Panc1 (cell line): ENCODE measurements around the gene THTPA. TPM values are rescaled to one million over a fixed set of nuclear protein-coding genes. Genes with fewer than 3 reads are reported as not detected.

Experiments
- ATAC-seq: fragments of 200-7000 bp; cut with Tn5 transposase; 2 replicates; pipeline ENCODE4 v1.9.1; 2020; ENCODE audit warnings: mild to moderate bottlenecking, moderate library complexity
- BruUV-seq: library from RNA; stranded (reverse); fragments of 400-500 nt; replicated peaks from 2 replicates; lab custom pipeline; 2021; lab: Mats Ljungman, UMichigan
- CTCF ChIA-PET: fragments of 300-600 bp; sonication (Branson Sonifier 250); formaldehyde crosslinking; loops from one replicate; lab custom pipeline; 2022; ENCODE audit warnings: antibody characterized with exemption; lab: Charles Lee
- POLR2A ChIA-PET: fragments of 300-600 bp; sonication (Branson Sonifier 250); formaldehyde crosslinking; loops from one replicate; lab custom pipeline; 2022; ENCODE audit warnings: antibody characterized with exemption; lab: Charles Lee
- DNase-seq: peaks from one replicate; pipeline ENCODE4 v3.0.0-alpha.2; 2010; ENCODE audit warnings: low read depth, low spot score
- H3K27ac ChIP-seq: 2 replicates; pipeline ENCODE4 v1.5.1; 2011; ENCODE audit warnings: mild to moderate bottlenecking, low read length, inconsistent platforms
- H3K27me3 ChIP-seq: fragments of 200-500 bp; sonication (Bioruptor generic); 2 replicates; pipeline ENCODE4 v1.6.0; 2014; ENCODE audit warnings: low read length, inconsistent platforms; ENCODE audit not compliant: control insufficient read depth, insufficient read depth
- H3K36me3 ChIP-seq: fragments of 200-500 bp; sonication (Bioruptor generic); 2 replicates; pipeline ENCODE4 v1.5.1; 2014; ENCODE audit warnings: inconsistent platforms, mild to moderate bottlenecking, low read length, moderate library complexity; ENCODE audit not compliant: control insufficient read depth, insufficient read depth
- H3K4me1 ChIP-seq: 2 replicates; pipeline ENCODE4 v1.5.1; 2011; ENCODE audit warnings: inconsistent platforms, mild to moderate bottlenecking, low read length, moderate library complexity; ENCODE audit not compliant: control insufficient read depth, insufficient read depth
- H3K4me3 ChIP-seq, 2 experiments: 2 replicates each; pipeline ENCODE4 v1.5.1; 2011 to 2012; ENCODE audit warnings: low read depth in 2 of 2, low read length in 2 of 2, mild to moderate bottlenecking in 2 of 2, inconsistent platforms in 1 of 2, moderate library complexity in 1 of 2
- H3K9me3 ChIP-seq: fragments of 200-500 bp; sonication (Bioruptor generic); 2 replicates; pipeline ENCODE4 v1.5.1; 2014; ENCODE audit warnings: low read depth, mild to moderate bottlenecking, inconsistent platforms, low read length, moderate library complexity; ENCODE audit not compliant: control insufficient read depth, insufficient read depth
- CTCF ChIP-seq: fragments of 450-650 bp; IDR thresholded peaks from 2 replicates; pipeline ENCODE4 v1.5.1; 2017; ENCODE audit warnings: mild to moderate bottlenecking
- POLR2AphosphoS5 ChIP-seq: IDR thresholded peaks from 2 replicates; pipeline ENCODE4 v1.6.1; 2012; ENCODE audit warnings: mild to moderate bottlenecking, low read depth, low read length, moderate library complexity
- REST ChIP-seq, 2 experiments: IDR thresholded peaks; 2 replicates each; pipeline ENCODE4 v1.6.1; 2011 to 2012; ENCODE audit warnings: low read depth in 2 of 2, control low read depth in 1 of 2, low read length in 1 of 2, mild to moderate bottlenecking in 1 of 2, moderate library complexity in 1 of 2; ENCODE audit not compliant: insufficient read depth in 1 of 2
- SIN3A ChIP-seq: IDR thresholded peaks from 2 replicates; pipeline ENCODE4 v1.6.1; 2012; ENCODE audit warnings: low read depth, mild to moderate bottlenecking, low read length, moderate library complexity, borderline replicate concordance; ENCODE audit not compliant: insufficient read depth
- TCF7L2 ChIP-seq: IDR thresholded peaks from 2 replicates; pipeline ENCODE4 v1.6.1; 2011; ENCODE audit warnings: mild to moderate bottlenecking, low read depth, low read length, inconsistent platforms
- in situ Hi-C: cut with HindIII; loops from 2 replicates; pipeline ENCODE4 v1.10.0; 2016; ENCODE audit warnings: low sequenced_read_pairs, low pct_unique_long_range_greater_than_20kb
- intact Hi-C: fragments of 100-400 bp; cut with micrococcal nuclease; formaldehyde crosslinking; loops from one replicate; pipeline ENCODE4 v1.10.0; 2022; ENCODE audit not compliant: unreplicated experiment
- total RNA-seq: library from RNA; stranded (reverse); gene quantifications from one replicate; pipeline ENCODE4 v1.2.1, GENCODE V29; 2021; ENCODE audit not compliant: unreplicated experiment

THTPA gene
- total RNA-seq, 1 experiment from 2014 or later, result 13.3 TPM

- Histone ChIP-seq H3K4me3 (no peak overlapping the region), H3K36me3 (no peaks in the 10 kb centered on the region), H3K9me3 (no peaks in the 10 kb centered on the region), H3K4me1 (peaks cover 10% of the 10 kb centered on the region), H3K27ac (no peak overlapping the region), H3K27me3 (no peaks in the 10 kb centered on the region)
- ChIA-PET CTCF (interaction anchor here (0.7 kb wide), 1 partner anchor 543 kb away, joined by 5 read pairs; no protein-coding TSS in a partner anchor), POLR2A (no interaction called here)
- BruUV-seq, result no TSS peak
- TF ChIP-seq SIN3A, result no peak
- TF ChIP-seq REST (IDR thresholded peaks at IDR 0.05; ENCODE audit: insufficient read depth in 1 of 2, low read depth in 2 of 2, low read length in 1 of 2), result no peak
- TF ChIP-seq TCF7L2, result no peak
- no peak for TF ChIP-seq CTCF
- no peak for TF ChIP-seq POLR2AphosphoS5
- no peak for DNase-seq
- no peak for ATAC-seq
- in situ Hi-C loops (no loop called here), intact Hi-C loops (no loop called here)
These were observed 14.9 kb downstream of the THTPA start for GRCh38 chr14:23570806-23571483.

GRCh38 chr14:23571701-23572523, 15.8 kb downstream of the THTPA start:
- peaks cover 10% of the 10 kb centered on the region for H3K4me1 ChIP-seq
- no peak overlapping the region for H3K27ac ChIP-seq
- no TSS peak for BruUV-seq
- ATAC-seq, result no peak
- intact Hi-C loops, result no loop called here
- no peaks in the 10 kb centered on the region for H3K36me3 ChIP-seq
- H3K4me3 ChIP-seq, result no peak overlapping the region
- DNase-seq, result no peak
- CTCF ChIA-PET, result no interaction called here
- no peaks in the 10 kb centered on the region for H3K27me3 ChIP-seq
- POLR2A ChIA-PET, result interaction anchor here (0.7 kb wide), 1 partner anchor 40 kb away, joined by 7 read pairs; no protein-coding TSS in a partner anchor
- in situ Hi-C loops, result no loop called here
- no peak for TF ChIP-seq POLR2AphosphoS5
- no peak for TF ChIP-seq CTCF
- no peak for TF ChIP-seq TCF7L2
- TF ChIP-seq SIN3A, result no peak
- TF ChIP-seq REST (IDR thresholded peaks at IDR 0.05; ENCODE audit: insufficient read depth in 1 of 2, low read depth in 2 of 2, low read length in 1 of 2), result no peak
- no peaks in the 10 kb centered on the region for H3K9me3 ChIP-seq
